Neutrophil (primary cell): ENCODE results near the gene CLCN1.
"Not testable (repeated sequence)": the region's sequence is repeated elsewhere in the genome, so short reads cannot be mapped to it uniquely, and the experiment has no call there.

Experiments
- H3K27ac ChIP-seq: fragments of 200-600 bp; sonication (generic); 2 replicates; pipeline ENCODE4 v1.5.1; 2016; ENCODE audit warnings: mild to moderate bottlenecking, moderate library complexity
- H3K27me3 ChIP-seq: fragments of 200-600 bp; sonication (generic); 2 replicates; pipeline ENCODE4 v1.6.0; 2016; ENCODE audit warnings: mild to moderate bottlenecking
- H3K36me3 ChIP-seq: fragments of 200-600 bp; sonication (generic); 2 replicates; pipeline ENCODE4 v1.5.1; 2017
- H3K4me1 ChIP-seq, 2 experiments: fragments of 200-600 bp in 1 of 2; sonication (generic) in 1 of 2; 1 replicate in 1 of 2; 2 replicates in 1 of 2; pipeline versions ENCODE4 v1.5.1 to v1.6.1; 2013 to 2016; ENCODE audit warnings: low read depth in 1 of 2, low read length in 1 of 2, mild to moderate bottlenecking in 1 of 2, moderate library complexity in 1 of 2; ENCODE audit not compliant: control insufficient read depth in 1 of 2, insufficient read depth in 1 of 2
- H3K4me3 ChIP-seq, 2 experiments: fragments of 200-600 bp in 1 of 2; sonication (generic) in 1 of 2; 1 replicate in 1 of 2; 2 replicates in 1 of 2; pipeline ENCODE4 v1.5.1; 2013 to 2016; ENCODE audit warnings: low read depth in 1 of 2, low read length in 1 of 2, mild to moderate bottlenecking in 1 of 2, moderate library complexity in 1 of 2
- H3K9me3 ChIP-seq: fragments of 200-600 bp; sonication (generic); 2 replicates; pipeline ENCODE4 v1.5.1; 2016
- TF ChIP-seq, protein P1 (sequence below): fragments of 200-600 bp; sonication (generic); IDR thresholded peaks from 2 replicates; pipeline ENCODE4 v1.5.1; 2016; ENCODE audit warnings: antibody characterized with exemption

CLCN1 gene

DNA sequence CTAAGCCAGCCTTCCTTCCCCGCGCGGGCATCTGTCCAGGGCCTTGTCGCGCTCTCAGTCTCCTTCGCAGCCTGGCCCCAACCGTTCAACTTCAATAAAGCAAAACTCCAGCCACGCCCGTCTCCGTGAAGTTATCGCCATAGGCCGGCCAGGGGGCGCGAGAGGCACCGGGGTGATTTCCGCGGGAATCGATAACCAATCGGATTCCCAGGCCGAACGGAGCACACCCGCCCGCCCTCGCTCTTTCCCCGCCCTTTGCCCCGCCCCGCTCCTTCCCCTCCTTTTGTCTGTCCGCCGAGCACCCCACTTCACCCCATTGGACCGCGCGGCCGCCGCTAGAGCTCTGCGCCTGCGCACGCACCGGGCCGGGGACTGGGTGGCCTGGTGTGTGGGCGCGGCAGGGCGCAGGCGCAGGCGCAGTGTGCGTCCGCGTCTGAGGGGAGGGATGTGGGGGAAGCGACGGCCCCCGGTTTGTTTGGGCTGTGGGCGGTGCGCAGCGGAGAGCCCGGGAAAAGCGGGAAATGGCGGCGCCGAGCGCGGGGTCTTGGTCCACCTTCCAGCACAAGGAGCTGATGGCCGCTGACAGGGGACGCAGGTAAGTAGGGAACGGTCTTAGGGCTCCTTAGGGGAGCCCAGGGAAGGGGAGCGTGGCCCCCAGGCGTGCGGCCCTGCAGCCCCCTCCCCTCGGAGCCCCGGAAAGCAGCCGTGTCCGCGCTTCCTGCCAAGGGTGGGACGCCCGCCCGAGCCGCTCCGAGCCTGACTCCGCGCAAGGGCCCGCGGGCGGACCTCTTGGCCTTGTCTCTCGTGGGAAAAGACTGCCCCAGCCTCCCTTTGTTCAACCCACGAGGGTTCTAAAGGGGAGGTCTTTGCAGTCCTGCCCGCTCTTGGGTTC, 27.7 kb upstream of the CLCN1 start, which contains the start of gene CASP2:
Gene CASP2, plus strand, starts transcription at position 417 of the 892 bp plus-strand sequence. Its CDS starts 105 bp downstream, at position 522.
- Histone ChIP-seq H3K4me1 (peaks cover 32 to 34% of the 10 kb centered on the region in 2 experiments), H3K36me3 (peaks cover 17% of the 10 kb centered on the region), H3K9me3 (no peaks in the 10 kb centered on the region), H3K4me3 (peak within 1 kb of the TSS; percentile 95 to 96), H3K27me3 (no peaks in the 10 kb centered on the region), H3K27ac (peak within 1 kb of the TSS; percentile 76)
- TF ChIP-seq, protein P1, sequence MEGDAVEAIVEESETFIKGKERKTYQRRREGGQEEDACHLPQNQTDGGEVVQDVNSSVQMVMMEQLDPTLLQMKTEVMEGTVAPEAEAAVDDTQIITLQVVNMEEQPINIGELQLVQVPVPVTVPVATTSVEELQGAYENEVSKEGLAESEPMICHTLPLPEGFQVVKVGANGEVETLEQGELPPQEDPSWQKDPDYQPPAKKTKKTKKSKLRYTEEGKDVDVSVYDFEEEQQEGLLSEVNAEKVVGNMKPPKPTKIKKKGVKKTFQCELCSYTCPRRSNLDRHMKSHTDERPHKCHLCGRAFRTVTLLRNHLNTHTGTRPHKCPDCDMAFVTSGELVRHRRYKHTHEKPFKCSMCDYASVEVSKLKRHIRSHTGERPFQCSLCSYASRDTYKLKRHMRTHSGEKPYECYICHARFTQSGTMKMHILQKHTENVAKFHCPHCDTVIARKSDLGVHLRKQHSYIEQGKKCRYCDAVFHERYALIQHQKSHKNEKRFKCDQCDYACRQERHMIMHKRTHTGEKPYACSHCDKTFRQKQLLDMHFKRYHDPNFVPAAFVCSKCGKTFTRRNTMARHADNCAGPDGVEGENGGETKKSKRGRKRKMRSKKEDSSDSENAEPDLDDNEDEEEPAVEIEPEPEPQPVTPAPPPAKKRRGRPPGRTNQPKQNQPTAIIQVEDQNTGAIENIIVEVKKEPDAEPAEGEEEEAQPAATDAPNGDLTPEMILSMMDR: peak; percentile 47

DNA sequence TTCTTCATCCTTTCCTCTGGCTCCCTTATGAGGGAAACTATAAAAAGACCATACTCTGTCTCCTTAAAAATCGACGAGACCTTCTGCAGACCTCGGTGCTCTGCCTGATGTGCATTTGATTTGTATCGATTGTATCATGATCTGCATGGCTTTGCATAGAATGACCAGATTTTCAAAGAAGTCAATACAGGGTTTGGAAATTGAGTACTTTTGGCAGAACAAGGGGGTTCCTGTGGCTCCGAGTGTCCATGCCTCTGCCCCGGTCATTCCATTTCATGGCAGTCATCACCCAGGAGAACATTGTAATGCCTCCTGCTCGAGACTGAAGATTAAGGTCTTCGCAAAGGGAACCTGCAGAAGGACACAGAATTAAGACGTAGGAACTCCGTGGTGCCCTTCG, 27.1 kb upstream of the CLCN1 start:
- H3K9me3 ChIP-seq: no peaks in the 10 kb centered on the region

DNA sequence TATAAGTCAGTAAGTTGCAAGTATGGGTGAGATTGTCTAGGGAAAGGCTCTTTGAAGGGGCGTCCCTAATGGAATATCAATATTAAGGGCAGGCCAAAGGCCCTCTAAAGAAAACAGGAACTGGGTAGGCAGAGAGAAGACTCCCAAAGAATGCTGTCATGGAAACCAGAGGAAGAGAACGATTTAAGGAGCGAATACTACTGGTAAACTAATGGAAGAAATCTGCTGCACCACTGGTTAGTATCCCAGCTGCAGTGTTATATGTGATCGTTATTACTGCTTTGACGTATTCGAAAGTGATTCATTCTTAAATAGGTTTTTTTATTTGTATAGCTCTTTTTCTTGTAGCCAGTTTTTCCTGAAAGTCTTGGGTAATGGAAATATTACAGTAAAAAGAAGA, 26.5 kb upstream of the CLCN1 start:
- H3K4me3 ChIP-seq: peak overlapping the region; percentile 95 to 96
- H3K27me3 ChIP-seq: no peaks in the 10 kb centered on the region
- H3K4me1 ChIP-seq: peaks cover 34 to 38% of the 10 kb centered on the region in 2 experiments
- peaks cover 30% of the 10 kb centered on the region for H3K36me3 ChIP-seq
- TF ChIP-seq, protein P1: no peak
- no peaks in the 10 kb centered on the region for H3K9me3 ChIP-seq
- peak overlapping the region; percentile 76 for H3K27ac ChIP-seq

More for the DNA sequence above, 27.1 kb upstream of the CLCN1 start:
- H3K36me3 ChIP-seq: peaks cover 24% of the 10 kb centered on the region
- peaks cover 32 to 34% of the 10 kb centered on the region in 2 experiments for H3K4me1 ChIP-seq
- H3K27ac ChIP-seq: peak overlapping the region; percentile 76
- TF ChIP-seq, protein P1: no peak
- peak overlapping the region; percentile 95 to 96 for H3K4me3 ChIP-seq
- no peaks in the 10 kb centered on the region for H3K27me3 ChIP-seq

DNA sequence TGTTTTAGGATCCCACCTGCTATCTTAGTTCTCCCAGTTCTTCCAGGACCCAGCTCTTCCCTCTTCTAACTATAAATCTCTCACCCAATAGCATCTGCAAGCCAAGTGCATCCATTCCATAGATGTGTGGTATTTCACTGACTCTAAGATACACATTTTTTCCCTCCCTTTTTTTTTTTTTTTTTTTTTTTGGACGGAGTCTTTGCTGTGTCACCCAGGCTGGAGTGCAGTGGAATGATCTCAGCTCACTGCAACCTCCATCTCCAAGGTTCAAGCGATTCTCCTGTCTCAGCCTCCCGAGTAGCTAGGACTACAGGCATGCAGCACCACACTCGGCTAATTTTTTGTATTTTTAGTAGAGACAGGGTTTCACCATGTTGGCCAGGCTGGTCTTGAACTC, 26.0 kb upstream of the CLCN1 start:
- peak overlapping the region; percentile 76 for H3K27ac ChIP-seq
- H3K36me3 ChIP-seq: peaks cover 34% of the 10 kb centered on the region
- peaks cover 35 to 40% of the 10 kb centered on the region in 2 experiments for H3K4me1 ChIP-seq
- H3K9me3 ChIP-seq, H3K27me3 ChIP-seq: not testable (repeated sequence)
- peak overlapping the region in 1 of 2 experiments; percentile 96 for H3K4me3 ChIP-seq

DNA sequence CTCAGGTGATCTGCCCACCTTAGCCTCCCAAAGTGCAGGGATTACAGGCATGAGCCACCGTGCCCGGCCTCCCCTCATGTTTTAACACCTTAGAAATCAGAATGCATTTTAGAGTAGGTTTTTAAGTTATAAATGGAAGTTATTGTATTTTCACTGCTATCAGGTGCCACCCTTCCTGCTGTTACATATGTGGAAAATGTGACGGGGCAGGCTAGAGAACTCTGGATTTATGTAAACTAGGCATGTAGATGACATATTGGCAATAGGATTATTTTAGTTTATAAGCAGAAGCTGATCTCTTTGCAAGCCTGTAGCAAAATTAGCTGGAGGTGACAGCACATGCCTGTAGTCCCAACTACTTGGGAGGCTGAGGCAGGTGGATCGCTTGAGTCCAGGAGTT, 25.6 kb upstream of the CLCN1 start:
- Histone ChIP-seq H3K27me3 (no peaks in the 10 kb centered on the region), H3K4me3 (no peak overlapping the region), H3K4me1 (peaks cover 35 to 40% of the 10 kb centered on the region in 2 experiments), H3K36me3 (peaks cover 38% of the 10 kb centered on the region), H3K27ac (no peak overlapping the region), H3K9me3 (no peaks in the 10 kb centered on the region)
- TF ChIP-seq, protein P1: no peak

DNA sequence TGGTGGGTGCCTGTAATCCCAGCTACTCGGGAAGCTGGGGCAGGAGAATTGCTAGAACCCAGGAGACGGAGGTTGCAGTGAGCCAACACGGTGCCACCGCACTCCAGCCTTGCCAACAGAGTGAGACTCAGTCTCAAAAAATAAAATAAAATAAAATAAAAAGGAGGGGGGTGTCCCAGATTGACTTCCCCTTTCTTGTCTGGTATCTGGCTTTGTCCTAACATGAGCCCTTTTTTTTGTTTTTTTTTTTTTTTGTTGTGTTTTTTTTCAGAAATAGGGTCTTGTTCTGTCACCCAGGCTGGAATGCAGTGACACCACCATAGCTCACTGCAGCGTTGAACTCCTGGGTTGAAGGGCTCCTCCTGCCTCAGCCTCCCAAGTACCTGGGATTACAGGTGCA, 23.0 kb upstream of the CLCN1 start:
- no peaks in the 10 kb centered on the region for H3K27me3 ChIP-seq
- H3K4me3 ChIP-seq: no peak overlapping the region
- peaks cover 29 to 35% of the 10 kb centered on the region in 2 experiments for H3K4me1 ChIP-seq
- H3K9me3 ChIP-seq: no peaks in the 10 kb centered on the region
- H3K36me3 ChIP-seq: peaks cover 51% of the 10 kb centered on the region
- H3K27ac ChIP-seq: no peak overlapping the region
- TF ChIP-seq, protein P1: no peak
